Astrocyte (in vitro differentiated cells and primary cell): ENCODE measurements around the gene NDUFS1.
"Not testable (repeated sequence)": the region's sequence is repeated elsewhere in the genome, so short reads cannot be mapped to it uniquely, and the experiment has no call there.

Source experiments
- EZH2 ChIP-seq: IDR thresholded peaks from 2 replicates; pipeline ENCODE4 v1.6.1; 2012; ENCODE audit warnings: mild to moderate bottlenecking, low read length, inconsistent platforms; ENCODE audit not compliant: insufficient read depth
- TF ChIP-seq, protein P1 (sequence below): IDR thresholded peaks from 2 replicates; pipeline ENCODE4 v1.5.1; 2011; ENCODE audit warnings: low read depth, mild to moderate bottlenecking, inconsistent platforms, low read length, moderate library complexity; ENCODE audit not compliant: insufficient read depth

DNA sequence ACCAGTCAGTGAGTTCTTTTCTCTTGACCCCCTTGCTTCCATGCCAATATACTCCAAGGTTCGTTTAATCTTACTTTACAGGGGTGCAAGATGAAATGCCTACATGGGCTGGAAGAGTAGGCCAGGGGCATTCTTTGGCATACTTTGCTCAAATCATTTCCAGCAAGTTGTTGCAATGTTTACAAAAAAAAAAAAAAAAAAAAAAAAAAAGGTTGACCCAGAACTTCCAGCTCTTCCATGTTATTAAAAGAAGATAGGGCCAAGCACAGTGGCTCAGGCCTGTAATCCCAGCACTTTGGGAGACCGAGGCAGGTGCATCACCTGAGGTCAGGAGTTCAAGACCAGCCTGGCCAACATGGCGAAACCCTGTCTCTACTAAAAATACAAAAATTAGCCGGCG, 81.4 kb downstream of the NDUFS1 start:
- TF ChIP-seq, protein P1, sequence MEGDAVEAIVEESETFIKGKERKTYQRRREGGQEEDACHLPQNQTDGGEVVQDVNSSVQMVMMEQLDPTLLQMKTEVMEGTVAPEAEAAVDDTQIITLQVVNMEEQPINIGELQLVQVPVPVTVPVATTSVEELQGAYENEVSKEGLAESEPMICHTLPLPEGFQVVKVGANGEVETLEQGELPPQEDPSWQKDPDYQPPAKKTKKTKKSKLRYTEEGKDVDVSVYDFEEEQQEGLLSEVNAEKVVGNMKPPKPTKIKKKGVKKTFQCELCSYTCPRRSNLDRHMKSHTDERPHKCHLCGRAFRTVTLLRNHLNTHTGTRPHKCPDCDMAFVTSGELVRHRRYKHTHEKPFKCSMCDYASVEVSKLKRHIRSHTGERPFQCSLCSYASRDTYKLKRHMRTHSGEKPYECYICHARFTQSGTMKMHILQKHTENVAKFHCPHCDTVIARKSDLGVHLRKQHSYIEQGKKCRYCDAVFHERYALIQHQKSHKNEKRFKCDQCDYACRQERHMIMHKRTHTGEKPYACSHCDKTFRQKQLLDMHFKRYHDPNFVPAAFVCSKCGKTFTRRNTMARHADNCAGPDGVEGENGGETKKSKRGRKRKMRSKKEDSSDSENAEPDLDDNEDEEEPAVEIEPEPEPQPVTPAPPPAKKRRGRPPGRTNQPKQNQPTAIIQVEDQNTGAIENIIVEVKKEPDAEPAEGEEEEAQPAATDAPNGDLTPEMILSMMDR, result not testable (repeated sequence)
- not testable (repeated sequence) for TF ChIP-seq EZH2
